RPMI8226 (cell line): ENCODE results near the gene CAMP.
"Not testable (repeated sequence)": the region's sequence is repeated elsewhere in the genome, so short reads cannot be mapped to it uniquely, and the experiment has no call there.

Source experiments
- DNase-seq: peaks from one replicate; pipeline ENCODE4 v3.0.0-alpha.2; 2015

Gene CAMP

DNA sequence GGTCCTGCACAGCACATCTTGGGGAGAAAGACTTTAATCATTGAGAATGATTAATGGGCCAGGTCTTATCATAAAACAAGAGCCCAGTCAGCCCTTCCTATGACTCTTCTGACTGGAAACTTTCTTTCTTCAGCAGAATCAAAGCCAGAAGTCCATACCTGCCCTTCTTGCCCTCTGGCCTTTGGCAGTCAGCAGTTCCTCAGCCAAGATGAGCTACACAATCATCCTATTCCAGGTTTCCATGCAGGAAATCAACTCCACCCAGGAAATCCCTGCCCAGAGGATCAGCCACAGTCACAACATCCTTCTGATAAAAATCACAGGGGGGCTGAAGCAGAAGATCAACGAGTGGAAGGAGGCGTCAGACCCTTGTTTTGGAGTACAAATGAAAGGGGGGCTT is 44.5 kb downstream of the CAMP start:
- no peak for DNase-seq

DNA sequence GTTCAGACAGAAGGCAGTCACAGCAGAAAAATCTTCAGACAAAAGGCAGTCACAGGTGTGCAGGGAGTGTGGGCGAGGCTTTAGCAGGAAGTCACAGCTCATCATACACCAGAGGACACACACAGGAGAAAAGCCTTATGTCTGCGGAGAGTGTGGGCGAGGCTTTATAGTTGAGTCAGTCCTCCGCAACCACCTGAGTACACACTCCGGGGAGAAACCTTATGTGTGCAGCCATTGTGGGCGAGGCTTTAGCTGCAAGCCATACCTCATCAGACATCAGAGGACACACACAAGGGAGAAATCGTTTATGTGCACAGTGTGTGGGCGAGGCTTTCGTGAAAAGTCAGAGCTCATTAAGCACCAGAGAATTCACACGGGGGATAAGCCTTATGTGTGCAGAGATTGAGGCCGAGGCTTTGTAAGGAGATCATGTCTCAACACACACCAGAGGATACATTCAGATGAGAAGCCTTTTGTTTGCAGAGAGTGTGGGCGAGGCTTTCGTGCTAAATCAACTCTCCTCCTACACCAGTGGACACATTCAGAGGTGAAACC is 45.2 kb downstream of the CAMP start:
- DNase-seq, result no peak

DNA sequence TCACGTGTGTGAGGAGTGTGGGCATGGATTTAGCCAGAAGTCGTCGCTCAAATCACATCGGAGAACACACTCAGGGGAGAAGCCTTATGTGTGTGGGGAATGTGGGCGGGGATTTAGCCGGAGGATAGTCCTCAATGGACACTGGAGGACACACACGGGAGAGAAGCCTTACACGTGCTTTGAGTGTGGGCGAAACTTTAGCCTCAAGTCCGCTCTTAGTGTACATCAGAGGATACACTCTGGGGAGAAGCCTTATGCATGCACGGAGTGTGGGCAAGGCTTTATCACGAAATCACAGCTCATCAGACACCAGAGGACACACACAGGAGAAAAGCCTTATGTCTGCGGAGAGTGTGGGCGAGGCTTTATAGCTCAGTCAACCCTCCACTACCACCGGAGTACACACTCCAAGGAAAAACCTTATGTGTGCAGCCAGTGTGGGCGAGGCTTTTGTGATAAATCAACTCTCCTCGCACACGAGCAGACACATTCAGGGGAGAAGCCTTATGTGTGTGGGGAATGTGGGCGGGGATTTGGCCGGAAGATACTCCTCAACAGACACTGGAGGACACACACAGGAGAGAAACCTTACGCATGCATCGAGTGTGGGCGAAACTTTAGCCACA is 45.8 kb downstream of the CAMP start:
- DNase-seq, result no peak

DNA sequence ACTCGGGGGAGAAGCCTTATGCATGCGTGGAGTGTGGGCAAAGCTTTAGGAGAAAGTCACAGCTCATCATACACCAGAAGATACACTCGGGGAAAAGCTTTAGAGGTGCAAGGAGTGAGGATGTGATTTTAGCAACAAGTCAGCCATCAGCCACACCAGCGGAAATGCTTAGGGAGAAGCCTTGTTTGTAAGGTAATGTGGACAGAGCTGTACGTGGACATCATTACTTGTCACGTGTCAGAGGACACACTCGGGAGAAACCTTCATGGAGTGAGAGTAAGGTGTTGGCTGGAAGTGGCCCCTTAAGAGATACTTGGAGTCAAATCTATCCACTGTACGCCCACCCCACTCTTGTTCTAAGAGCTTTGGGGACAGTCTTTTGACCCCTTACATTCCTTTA is 46.3 kb downstream of the CAMP start:
- DNase-seq, result no peak

DNA sequence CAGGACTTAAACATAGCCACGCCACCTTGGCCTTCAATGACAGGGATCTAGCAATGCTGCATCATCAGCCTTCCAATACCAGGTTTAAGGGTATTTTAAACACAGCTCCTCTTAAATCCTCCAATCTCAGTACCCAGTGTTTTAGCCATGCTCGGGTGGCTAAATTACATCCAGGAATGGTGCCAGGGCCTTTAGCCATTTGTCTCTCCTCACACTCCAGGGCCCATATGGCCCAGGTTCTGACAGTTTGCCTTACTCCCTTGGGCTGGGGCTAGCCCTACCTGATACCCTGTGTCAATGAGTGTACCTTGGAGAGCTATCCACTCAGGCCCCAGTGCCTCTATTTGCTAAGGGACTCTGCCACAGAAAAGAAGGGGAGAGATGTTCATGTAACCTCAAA is 47.0 kb downstream of the CAMP start:
- no peak for DNase-seq

DNA sequence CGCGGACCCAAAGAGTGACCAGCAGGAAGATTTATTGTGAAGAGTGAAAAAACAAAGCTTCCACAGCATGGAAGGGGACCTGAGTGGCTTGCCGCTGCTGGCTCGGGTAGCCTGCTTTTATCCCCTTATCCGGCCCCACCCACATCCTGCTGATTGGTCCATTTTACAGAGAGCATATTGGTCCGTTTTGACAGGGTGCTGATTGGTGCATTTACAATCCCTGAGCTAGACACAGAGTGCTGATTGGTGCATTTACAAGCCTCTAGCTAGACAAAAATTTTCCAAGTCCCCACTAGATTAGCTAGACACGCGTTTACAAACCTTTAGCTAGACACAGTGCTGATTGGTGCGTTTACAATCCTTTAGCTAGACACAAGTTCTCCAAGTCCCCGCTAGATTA is 47.9 kb downstream of the CAMP start:
- not testable (repeated sequence) for DNase-seq

DNA sequence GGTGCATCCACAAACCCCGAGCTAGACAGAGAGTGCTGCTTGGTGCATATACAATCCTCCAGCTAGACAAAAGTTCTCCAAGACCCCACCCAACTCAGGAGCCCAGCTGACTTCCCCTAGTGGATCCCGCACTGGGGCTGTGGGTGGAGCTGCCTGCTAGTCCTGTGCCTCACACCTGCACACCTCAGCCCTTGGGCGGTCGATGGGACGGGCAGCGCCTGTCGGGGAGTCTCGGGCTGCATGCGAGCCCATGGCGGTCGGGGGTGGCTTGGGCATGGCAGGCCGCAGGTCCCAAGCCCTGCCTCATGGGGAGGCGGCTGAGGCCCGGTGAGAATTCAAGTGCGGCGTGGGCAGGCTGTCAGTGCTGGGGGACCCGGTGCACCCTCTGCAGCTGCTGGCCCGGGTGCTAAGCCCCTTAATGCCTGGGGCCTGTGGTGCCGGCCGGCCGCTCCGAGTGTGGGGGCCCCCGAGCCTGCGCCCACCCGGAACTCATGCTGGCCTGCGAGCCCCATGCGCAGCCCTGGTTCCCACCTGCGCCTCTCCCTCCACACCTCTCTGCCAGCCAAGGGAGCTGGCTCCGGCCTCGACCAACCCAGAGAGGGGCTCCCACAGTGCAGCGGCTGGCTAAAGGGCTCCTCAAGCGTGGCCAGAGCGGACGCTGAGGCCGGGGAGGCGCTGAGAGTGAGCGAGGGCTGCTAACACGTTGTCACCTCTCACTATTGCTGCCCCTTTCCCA is 48.6 kb downstream of the CAMP start:
- no peak for DNase-seq

DNA sequence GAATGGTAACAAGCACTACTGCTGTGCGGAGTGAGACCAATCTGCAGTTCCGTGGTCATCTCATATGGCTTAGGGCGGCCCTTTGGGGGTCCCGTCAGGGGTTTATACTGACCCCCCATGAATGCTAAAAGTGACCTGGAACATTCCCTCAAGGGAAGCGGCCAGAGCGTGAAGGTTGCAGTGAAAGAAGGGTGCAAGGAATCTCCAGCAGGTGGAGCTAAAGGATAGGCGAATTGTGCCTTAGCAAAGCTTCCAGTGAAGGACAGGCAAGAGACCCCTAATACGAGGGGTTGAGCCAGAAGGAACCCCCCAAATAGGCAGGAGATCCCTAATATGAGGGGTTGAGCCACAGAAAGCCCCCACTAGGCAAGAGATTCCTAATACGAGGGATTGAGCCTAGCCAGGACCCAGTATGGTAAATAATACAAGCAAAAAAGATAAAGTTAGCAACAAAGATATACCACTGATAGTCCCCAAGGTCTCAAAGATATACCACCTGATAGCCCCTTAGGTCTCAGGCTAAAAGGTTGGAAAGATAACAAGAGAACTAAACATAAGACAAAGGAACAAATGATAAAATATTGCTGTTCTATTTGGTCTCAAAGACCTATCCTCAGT is 50.4 kb downstream of the CAMP start:
- peak; percentile 69 for DNase-seq

DNA sequence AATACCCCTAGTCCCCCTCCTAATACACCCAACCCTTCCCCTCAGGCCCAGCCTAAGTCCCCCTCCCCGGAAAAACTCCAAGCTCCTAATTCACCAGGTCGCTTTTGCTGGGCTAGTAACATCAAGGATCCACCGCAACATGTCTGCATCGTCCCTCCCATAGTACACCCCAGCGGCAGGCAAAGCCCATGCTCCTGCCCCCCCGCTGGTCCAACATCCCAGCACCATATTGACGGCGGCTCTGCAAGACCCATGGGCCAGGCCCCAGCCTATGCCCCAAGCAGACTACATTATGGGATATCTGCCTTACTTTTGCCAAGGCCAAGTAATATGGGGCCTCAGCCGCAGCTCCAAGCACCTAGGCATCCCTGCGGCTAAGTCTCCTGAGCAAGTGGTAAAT is 51.2 kb downstream of the CAMP start:
- no peak for DNase-seq
